ENCODE results near the gene ABHD17A.

GRCh38 chr19:1856698-1857603 lies 28.3 kb downstream of the ABHD17A start:
- TF ChIP-seq GATA2 (IDR thresholded peaks at IDR 0.05; ENCODE audit: low read depth, low read length) (no peak), GATA3 (IDR thresholded peaks at IDR 0.05; ENCODE audit: low read depth, low read length) (no peak)
